ENCODE data around the gene SHMT1. TPM values are rescaled to one million over a fixed set of nuclear protein-coding genes. Genes with fewer than 3 reads are reported as not detected.

The SHMT1 gene
- total and polyA plus RNA-seq, 2 of the 4 experiments (the other 2 are of a cell fraction), result 7.5 to 8.1 TPM

GRCh38 chr17:18327556-18327955 is 35.8 kb downstream of the SHMT1 start:
- WGBS, 2 experiments (ENCODE audit: extremely low coverage in 2 of 2, insufficient read length in 1 of 2), result 92% methylated on average over 8 of the region's 10 CpGs; no CpG with 5 or more reads in 1 of the 2 experiments
- H2AFZ ChIP-seq (replicated peaks; ENCODE audit: low read length, poor library complexity), result no peak overlapping the region
- H4K91ac ChIP-seq (ENCODE audit: insufficient read depth, low read depth, low read length), result no peak overlapping the region
- BruUV-seq (replicated peaks), result no TSS peak
- dilution Hi-C loops (cut with HindIII; ENCODE audit: low sequenced_read_pairs, unreplicated experiment), result no loop called here
- no peak overlapping the region for H3K18ac ChIP-seq (ENCODE audit: low read depth, low read length)
- H2AK9ac ChIP-seq (replicated peaks; ENCODE audit: low read depth, low read length, poor library complexity), result no peak overlapping the region
- no peak overlapping the region for H3K4ac ChIP-seq (ENCODE audit: low read depth, low read length)
- peaks cover 16% of the 10 kb centered on the region for H4K20me1 ChIP-seq (ENCODE audit: insufficient read depth, low read length)
- POLR2A ChIA-PET (ENCODE audit: unreplicated experiment), result no interaction called here
- no peak overlapping the region for H2AK5ac ChIP-seq (ENCODE audit: low read depth, low read length)
- H3K9ac ChIP-seq (ENCODE audit: low read depth, low read length), result no peak overlapping the region
- H2BK120ac ChIP-seq (ENCODE audit: low read depth, low read length), result no peak overlapping the region
- intact Hi-C loops (cut with micrococcal nuclease), result no loop called here
- H3K9me1 ChIP-seq (ENCODE audit: insufficient read depth, low read length), result peaks cover under 1% of the 10 kb centered on the region; the same call in 1 of the 2 replicates
- ATAC-seq (ENCODE audit: low read depth), result no peak
- no peak overlapping the region for H2BK15ac ChIP-seq (ENCODE audit: low read depth, low read length)
- H4K8ac ChIP-seq (ENCODE audit: low read depth in 2 of 2, low read length in 2 of 2), result no peak overlapping the region
- no peak overlapping the region for H3K23ac ChIP-seq (ENCODE audit: low read depth, low read length)
- no peak overlapping the region for H4K5ac ChIP-seq (ENCODE audit: low read depth, low read length)
- no peak for DNase-seq
- in situ Hi-C loops (cut with MboI; ENCODE audit: low sequenced_read_pairs), result no loop called here
- no peak for TF ChIP-seq MAFK (IDR thresholded peaks at IDR 0.05; ENCODE audit: low read depth, low read length)
- no peak for TF ChIP-seq RCOR1 (IDR thresholded peaks at IDR 0.05; ENCODE audit: insufficient replicate concordance, low read length)
- no peak for TF ChIP-seq RFX5 (IDR thresholded peaks at IDR 0.05; ENCODE audit: low read depth, low read length)
- no peak for TF ChIP-seq CHD1 (IDR thresholded peaks at IDR 0.05; ENCODE audit: low read depth, low read length)
- TF ChIP-seq CEBPB (IDR thresholded peaks at IDR 0.05; ENCODE audit: low read depth, low read length), result no peak
- TF ChIP-seq POLR2A (IDR thresholded peaks at IDR 0.05; ENCODE audit: low read depth, low read length), result no peak
- no peak for TF ChIP-seq NFE2L2 (IDR thresholded peaks at IDR 0.05; ENCODE audit: low read depth, low read length)
- TF ChIP-seq MAZ (IDR thresholded peaks at IDR 0.05; ENCODE audit: borderline replicate concordance, low read depth, low read length), result no peak
- no peak for TF ChIP-seq SMC3 (IDR thresholded peaks at IDR 0.05; ENCODE audit: low read depth, low read length)
- no peak overlapping the region for H3K14ac ChIP-seq (replicated peaks; ENCODE audit: low read depth, low read length)
- no peak overlapping the region for H3K4me3 ChIP-seq (ENCODE audit: insufficient read depth, low read depth, low read length)
- H3K79me1 ChIP-seq (ENCODE audit: low read depth in 1 of 2, low read length in 2 of 2), result peaks cover 14 to 22% of the 10 kb centered on the region in 2 experiments
- H3K27ac ChIP-seq (ENCODE audit: insufficient read depth, low read length), result no peak overlapping the region
- no peak overlapping the region for H2BK20ac ChIP-seq (ENCODE audit: low read depth, low read length)
- CTCF ChIA-PET, result interaction anchor here (0.6 kb wide), 1 partner anchor 120 kb away, joined by 5 read pairs; no protein-coding TSS in a partner anchor
- H3K56ac ChIP-seq (ENCODE audit: extremely low read depth, insufficient read depth, low read length), result no peak overlapping the region
- H3K27me3 ChIP-seq (ENCODE audit: control insufficient read depth, insufficient read depth, low read length), result no peaks in the 10 kb centered on the region
- no peaks in the 10 kb centered on the region for H3K9me3 ChIP-seq (ENCODE audit: control insufficient read depth, insufficient read depth, low read length)
- no peak overlapping the region for H3K4me2 ChIP-seq (ENCODE audit: low read depth, low read length)
- H3K4me1 ChIP-seq (ENCODE audit: control insufficient read depth, insufficient read depth, low read length), result no peaks in the 10 kb centered on the region
- H2BK5ac ChIP-seq (ENCODE audit: low read depth, low read length, poor library complexity, severe bottlenecking), result no peak overlapping the region
- H3K36me3 ChIP-seq (ENCODE audit: control insufficient read depth, insufficient read depth, low read length), result peaks cover 39% of the 10 kb centered on the region

Measured in IMR-90 (cell line).